ENCODE measurements around the gene MAD2L1.

MAD2L1 gene

DNA sequence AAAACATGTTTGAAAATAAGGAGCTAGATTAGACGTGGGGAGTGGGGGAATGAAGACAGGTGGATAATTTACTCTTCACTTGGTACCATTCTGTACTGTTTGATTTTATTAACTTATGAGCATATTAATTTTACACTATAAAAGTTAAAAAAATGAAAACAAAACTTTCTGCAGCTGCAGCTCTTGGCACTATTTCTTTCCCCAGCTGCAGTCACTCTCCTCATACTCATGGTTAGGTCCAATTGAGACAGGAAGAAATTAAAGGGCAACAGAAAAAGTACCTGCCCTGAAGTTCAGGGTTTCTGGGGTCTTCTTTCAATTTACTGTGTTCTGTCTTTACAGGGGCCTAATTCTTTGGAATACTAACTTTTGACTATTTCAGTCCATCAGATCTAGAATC lies 15.4 kb downstream of the MAD2L1 start:
- TF ChIP-seq, protein P1, sequence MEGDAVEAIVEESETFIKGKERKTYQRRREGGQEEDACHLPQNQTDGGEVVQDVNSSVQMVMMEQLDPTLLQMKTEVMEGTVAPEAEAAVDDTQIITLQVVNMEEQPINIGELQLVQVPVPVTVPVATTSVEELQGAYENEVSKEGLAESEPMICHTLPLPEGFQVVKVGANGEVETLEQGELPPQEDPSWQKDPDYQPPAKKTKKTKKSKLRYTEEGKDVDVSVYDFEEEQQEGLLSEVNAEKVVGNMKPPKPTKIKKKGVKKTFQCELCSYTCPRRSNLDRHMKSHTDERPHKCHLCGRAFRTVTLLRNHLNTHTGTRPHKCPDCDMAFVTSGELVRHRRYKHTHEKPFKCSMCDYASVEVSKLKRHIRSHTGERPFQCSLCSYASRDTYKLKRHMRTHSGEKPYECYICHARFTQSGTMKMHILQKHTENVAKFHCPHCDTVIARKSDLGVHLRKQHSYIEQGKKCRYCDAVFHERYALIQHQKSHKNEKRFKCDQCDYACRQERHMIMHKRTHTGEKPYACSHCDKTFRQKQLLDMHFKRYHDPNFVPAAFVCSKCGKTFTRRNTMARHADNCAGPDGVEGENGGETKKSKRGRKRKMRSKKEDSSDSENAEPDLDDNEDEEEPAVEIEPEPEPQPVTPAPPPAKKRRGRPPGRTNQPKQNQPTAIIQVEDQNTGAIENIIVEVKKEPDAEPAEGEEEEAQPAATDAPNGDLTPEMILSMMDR (IDR thresholded peaks at IDR 0.05; ENCODE audit: low read depth, low read length): no peak

DNA sequence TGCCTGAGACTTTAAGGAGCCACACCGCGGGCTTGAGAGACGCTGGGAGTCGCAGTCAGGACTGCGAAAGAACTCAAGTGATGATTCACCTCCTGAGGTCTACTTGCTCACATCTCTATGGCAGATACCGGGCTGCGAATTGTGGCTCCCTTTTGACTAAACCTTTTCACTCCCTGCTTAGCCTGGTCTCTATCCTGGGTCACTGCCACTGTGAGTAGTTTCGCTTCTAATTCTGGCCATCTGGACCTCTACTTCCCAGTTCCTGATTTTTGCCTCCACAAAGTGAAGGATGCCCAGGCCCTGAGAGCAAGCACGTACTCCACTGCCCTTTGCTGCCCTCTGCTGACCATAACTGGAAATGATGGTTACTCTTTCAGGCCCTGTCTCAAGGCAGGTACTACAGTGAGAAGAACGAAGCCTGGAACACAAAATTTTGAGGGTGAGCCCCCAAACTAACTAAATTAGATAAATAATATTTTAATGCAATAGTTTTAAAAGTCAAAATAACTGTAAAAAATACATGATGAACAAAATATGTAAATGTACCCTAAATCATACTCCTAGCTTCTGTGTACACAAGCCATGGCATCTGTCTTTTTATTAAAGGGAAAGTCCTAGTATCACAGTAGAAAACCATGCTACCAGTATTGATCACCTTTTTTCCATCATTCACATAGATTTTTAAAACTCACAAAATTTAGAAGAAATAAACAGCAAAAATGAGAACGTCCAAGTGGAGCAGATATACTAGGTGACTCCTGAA lies 16.7 kb downstream of the MAD2L1 start:
- DNase-seq (ENCODE audit: low read depth in 2 of 2): peak; percentile 87 to 88
- peak overlapping the region; percentile 21 to 48 for H3K4me3 ChIP-seq (replicated peaks in 1 of 2; ENCODE audit: low read depth in 2 of 2, low read length in 2 of 2)
- TF ChIP-seq, protein P1 (IDR thresholded peaks at IDR 0.05; ENCODE audit: low read depth, low read length): peak; percentile 79

More for the DNA sequence above, 15.4 kb downstream of the MAD2L1 start:
- no peak for DNase-seq (ENCODE audit: low read depth in 2 of 2)
- no peak overlapping the region for H3K4me3 ChIP-seq (replicated peaks in 1 of 2; ENCODE audit: low read depth in 2 of 2, low read length in 2 of 2)

DNA sequence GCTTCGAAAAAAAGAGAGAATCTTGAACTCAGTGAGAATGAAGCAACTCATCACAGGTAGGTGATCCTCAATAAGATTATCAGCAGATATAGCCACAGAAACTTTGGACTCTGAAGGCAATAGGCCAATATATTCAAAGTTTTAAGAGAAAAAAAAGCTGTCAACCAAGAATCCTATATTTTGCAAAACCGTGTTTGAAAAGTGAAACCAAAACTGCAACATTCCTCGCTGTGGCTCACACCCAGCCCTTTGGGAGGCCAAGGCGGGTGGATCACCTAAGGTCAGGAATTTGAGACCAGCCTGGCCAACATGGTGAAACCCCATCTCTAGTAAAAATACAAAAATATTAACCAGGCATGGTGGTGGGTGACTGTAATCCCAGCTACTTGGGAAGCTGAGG lies 22.8 kb downstream of the MAD2L1 start:
- TF ChIP-seq, protein P1 (IDR thresholded peaks at IDR 0.05; ENCODE audit: low read depth, low read length): no peak
- no peak for DNase-seq (ENCODE audit: low read depth in 2 of 2)
- no peak overlapping the region for H3K4me3 ChIP-seq (replicated peaks in 1 of 2; ENCODE audit: low read depth in 2 of 2, low read length in 2 of 2)

DNA sequence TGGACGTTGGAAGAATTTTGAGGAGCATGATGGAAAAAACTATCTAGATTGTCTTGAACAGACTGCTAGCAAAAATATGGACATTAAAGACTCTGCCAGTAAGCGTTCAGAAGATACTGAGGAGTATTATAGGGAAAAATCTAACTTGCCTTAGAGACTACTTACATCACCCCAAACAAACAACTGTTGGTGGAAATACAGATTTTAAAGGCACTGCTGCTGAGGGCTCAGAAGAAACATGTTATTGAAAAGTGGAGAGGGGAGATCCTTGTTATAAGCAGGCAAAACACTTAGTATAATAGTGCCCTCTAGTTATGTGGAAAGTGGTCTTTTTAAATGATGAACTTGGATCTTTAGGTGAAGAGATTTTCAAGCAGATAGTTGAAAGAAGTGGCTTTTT lies 29.2 kb downstream of the MAD2L1 start:
- no peak for DNase-seq (ENCODE audit: low read depth in 2 of 2)
- TF ChIP-seq, protein P1 (IDR thresholded peaks at IDR 0.05; ENCODE audit: low read depth, low read length): no peak
- no peak overlapping the region for H3K4me3 ChIP-seq (replicated peaks in 1 of 2; ENCODE audit: low read depth in 2 of 2, low read length in 2 of 2)

DNA sequence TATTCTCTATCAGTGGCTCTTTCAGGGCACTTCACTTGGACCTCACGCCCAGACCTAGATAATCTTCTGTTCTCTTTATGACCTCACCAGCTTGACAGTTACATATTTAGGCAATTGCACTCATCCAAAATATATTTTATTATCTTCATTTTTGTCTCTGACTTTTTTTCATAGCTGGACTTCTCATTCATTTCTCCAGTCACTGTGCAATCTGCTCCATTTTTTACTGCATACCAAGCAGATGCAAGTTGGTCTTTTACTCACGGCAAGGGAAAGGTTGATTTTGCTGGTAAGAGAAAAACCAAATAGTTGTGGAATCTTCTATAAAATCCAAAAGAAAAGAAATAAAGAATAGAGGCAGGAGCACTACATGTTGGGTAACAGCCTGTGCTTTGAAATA lies 31.7 kb downstream of the MAD2L1 start:
- no peak overlapping the region for H3K4me3 ChIP-seq (replicated peaks in 1 of 2; ENCODE audit: low read depth in 2 of 2, low read length in 2 of 2)
- no peak for DNase-seq (ENCODE audit: low read depth in 2 of 2)

DNA sequence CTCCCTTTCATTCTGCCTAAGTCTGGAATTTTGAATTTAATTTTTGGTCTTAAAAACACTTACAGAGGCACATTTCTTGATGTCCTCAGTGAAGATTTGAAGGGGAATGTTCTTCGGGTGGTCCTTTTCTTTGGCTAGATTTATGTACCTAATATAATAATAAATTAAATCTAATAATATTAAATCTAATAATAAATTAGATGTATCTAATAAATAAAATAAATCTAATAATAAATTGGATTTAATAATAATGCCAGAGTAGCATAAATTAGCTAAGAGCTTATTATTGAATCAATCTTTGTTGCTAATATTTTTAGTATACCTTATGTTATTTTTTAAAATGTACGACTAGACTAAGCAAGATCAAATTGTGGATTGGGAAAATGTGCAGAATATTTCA lies 39.8 kb downstream of the MAD2L1 start:
- DNase-seq (ENCODE audit: low read depth in 2 of 2): no peak
- TF ChIP-seq, protein P1 (IDR thresholded peaks at IDR 0.05; ENCODE audit: low read depth, low read length): no peak
- no peak overlapping the region for H3K4me3 ChIP-seq (replicated peaks in 1 of 2; ENCODE audit: low read depth in 2 of 2, low read length in 2 of 2)

More for the DNA sequence above, 31.7 kb downstream of the MAD2L1 start:
- TF ChIP-seq, protein P1 (IDR thresholded peaks at IDR 0.05; ENCODE audit: low read depth, low read length): no peak

Measured in cardiac fibroblast (primary cell).